IPS-11a (cell line): ENCODE measurements around the gene BCAR1.
"Not testable (repeated sequence)": the region's sequence is repeated elsewhere in the genome, so short reads cannot be mapped to it uniquely, and the experiment has no call there.

Experiments
- H3K4me3 ChIP-seq: one replicate; pipeline ENCODE4 v1.5.1; 2013; ENCODE audit warnings: low read depth, low read length, control low read depth

The BCAR1 gene

DNA sequence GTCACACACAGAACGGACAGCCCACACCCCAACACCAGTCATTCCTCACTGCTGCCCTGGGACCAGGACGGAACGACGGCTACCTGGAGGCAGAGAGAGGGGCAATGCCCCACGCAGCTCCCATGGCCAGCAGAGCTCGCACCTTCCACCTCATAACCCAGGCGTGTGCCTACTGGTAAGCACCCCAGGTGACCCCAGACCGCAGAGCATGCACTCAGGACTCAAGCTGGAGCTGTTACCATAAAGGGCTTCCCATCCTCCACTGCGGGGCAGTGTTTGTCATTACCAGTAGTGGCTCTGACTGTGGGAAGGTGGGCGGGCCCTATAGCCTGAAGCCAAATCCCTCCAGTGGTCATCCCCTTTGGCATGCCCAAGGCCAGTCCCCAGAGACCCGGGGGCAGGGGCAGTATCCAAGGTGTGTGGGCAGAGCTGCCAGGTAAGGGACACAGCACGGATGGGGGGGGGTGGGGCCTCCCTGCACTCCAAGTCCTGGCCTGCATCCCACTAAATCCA lies 4.7 kb upstream of the BCAR1 start:
- no peak overlapping the region for H3K4me3 ChIP-seq

DNA sequence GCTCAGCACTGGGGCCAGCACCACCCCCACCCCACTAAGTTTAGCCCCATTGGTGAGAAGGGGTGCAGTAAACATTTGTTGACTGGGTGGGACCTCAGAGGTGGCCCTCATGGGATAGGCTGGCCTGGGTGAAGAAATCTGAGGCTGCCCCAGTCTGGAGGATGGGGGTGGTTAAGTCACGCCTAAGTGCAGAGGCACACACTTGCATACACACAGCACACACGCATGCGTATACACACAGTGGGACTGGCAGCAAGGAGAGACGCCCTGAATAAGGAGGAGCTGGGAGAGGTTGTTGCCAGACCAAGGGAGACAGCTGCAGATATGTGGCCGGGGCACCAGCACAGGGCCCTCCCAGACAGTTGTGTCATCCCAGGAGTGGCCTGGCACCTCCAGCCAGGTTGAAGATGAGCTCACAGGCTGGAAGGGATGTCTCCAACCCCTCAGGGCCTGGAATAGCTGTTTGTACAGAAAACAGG lies 3.0 kb upstream of the BCAR1 start:
- H3K4me3 ChIP-seq = no peak overlapping the region

DNA sequence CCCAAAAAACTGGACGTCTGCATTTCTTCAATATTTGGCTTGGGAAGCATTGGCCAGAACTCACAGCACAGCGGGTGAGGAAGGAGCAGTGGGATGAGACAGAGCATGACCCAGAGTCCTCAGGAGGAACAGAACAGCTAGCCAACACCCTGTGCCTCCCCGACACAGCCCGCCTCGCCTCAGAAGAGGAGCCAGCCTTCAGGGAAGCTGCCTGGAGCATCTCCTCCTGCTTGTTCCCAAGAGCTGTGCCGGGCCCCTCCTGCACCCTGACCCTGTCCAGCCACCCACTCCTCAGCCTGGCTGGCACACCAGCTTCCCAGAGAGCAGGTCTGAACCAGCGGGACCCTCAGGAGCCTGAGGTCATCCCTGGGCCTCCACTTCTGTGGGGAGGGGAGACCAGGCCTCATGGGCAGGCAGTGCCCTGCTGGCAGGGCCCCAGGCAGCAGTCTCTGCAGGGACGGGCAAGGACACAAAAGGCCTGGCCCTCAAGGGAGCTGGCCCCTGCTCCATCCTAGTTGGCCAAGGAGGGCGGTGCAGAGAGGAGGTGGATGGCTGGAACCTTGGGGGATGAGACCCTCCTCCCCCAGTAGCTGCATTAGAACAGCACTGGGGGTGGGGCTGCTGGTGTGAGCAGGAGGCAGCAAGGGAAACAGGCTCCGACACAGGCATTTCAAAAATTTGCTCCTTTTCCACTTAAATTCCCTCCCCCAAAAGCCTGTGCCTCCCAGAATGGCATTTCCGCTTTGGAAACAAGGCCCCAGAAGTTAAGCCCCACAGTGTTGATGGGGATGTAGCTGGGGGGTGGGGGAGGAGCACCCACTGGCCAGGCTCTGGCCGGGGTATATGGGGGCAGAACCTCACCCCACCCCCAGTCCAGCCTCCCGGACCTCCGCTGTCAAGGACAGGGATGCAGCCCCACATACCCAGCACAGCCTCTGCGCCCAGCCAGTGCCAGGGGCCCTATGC lies 1.8 kb upstream of the BCAR1 start:
- H3K4me3 ChIP-seq = no peak overlapping the region

DNA sequence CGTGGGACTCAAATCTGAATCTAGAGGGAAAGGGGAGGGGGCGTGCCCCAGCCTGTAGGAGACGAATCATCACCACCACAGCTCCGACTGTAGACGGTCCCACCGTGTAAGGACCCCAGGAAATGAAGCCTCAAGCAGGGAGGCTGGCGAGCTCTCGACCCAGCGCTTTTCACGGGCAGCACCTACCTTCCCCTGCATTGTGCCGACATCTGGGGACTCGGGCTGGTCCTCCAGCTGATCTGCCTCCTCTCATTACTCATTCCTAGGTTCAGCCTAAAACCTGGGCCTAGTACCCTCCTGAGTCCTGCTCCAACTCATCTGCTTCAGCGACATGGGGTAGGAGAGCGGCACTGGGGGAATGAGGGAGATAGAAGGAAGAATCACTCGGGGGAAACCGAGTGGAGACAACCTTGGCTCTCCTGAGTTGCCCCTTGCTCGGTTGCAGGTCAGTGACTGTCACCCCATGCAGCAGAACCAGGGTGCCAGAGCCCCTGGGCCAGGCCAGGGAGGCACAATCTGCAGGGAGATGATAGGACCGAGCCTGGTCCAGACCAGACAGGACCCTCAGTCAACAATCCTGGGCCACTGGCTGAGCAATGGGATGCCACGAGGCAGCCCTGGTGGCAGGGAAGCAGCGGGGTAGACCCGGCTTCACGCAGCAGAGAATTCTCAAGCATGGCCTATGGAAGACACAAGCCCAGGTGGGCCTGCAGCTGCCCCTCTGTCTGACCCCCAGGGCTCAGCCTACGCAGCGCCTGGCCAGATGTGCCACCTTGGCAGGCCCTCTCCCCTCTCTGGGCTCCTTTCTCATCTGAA lies 833 bp upstream of the BCAR1 start:
- H3K4me3 ChIP-seq = no peak overlapping the region

DNA sequence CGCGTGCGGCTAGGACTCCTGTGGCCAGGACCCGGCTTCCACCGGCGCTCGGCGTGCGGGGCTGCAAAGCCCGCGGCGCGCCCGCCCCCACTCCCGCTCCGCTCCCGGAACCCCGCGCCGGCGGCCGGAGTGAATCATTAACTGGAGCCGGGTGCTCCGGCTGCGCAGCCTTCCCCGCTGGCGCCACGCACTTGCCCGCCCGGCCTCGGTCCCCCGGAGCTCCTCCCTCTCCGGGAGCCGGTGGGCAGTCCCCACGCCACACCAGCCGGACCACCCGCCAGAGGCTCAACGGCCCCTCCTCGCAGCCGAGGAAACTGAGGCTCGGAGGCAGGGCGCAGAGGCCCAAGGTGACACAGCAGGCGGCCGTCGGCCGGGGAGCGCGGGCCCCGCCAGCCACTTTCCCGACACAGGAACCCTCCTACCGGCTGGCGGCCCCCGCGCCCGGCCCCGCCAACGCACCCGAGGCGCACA lies 580 bp downstream of the BCAR1 start:
- peak overlapping the region; percentile 74 for H3K4me3 ChIP-seq

DNA sequence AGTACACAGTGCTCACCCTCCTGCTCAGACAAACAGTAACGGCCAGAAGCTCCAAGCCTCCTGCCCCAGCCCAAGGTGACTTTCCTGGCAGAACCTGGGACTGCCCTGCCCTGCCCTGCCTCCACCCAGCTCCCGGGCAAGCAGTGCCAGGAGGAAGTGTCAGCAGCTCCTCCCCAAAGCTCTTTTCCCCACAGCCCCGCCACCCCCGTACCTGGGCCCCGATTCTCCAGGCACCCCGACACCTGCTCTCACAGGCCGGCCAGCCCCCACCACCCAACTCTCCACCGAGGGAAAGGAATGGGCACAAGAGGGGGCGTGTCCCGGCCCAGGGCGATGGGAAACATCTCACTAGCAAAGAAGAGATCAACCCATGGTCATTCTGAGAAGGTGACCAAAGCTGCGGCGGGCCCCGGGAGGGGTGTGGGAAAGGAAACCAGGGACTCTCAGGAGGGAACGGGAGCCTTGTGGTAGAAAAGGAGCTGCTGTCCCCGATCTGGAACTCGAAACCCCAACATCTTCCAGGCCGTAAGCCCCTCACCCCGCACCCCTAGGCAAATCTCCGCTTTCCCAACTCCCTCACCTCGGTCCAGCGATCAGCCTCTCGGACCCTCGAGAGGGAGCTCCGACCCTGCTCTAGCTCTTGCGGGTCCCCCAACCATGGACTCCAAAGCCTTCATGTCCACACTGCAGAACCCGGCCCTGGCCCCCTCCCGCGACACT lies 1.2 kb downstream of the BCAR1 start:
- peak overlapping the region; percentile 74 for H3K4me3 ChIP-seq

DNA sequence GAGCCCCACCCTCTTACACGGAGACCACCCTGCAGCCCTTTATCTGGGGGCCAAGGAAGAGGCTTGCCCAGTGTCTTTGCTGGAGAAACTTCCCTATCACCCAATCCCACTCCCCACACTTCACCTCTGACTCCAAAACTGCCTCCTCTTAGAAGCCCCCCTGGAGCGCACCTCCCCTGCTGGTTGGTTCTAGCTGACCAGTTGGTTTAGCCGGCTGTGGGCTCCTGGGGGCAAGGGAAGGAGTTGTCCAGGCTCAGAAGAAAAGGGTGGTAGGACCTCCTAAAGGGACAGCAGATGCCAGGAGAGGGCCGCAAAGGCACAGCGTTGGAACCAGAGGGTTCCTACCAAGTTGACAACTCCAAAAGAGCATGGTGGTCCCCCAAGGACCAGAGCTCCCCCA lies 2.0 kb downstream of the BCAR1 start:
- H3K4me3 ChIP-seq = no peak overlapping the region

DNA sequence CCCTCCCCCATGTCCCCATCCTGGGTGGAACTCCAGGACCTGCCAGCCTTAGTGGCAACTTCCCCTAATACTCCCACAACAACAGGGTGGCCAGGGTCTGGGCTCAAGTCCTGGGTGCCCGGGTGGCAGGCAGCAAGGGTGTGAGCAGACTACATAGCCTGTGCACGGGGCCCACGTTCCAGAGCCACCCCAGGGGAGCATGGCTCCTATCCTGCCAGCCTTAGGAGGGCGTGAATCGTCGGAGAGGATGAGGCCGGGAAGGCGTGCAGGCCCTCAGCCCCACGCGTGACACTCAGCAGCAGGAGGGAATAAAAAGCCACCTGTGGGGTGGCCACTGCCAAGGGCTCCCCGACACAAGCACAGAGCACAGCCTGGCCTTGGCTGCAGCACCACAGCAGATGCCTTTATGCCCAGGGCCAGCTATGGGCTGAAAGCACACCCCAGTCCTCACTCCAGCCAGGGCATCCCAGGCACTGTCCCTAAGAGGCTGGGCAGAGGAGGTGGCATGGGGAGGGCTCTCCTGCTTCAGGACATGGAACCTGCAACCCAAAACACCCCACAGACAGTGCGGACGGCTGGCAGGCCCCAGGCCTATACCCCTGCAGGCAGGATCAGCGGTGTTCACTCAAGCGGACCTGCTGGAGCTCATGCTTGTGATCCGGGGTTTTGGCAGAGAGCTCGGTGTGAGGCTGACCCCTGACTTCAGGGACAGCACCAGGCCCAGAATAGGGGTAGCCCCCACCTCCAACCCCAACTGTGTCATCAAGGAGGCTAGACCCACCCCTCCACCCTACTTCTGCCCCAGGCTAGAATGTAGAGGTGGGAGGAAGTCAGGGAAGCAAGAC lies 2.7 kb downstream of the BCAR1 start:
- H3K4me3 ChIP-seq = no peak overlapping the region

DNA sequence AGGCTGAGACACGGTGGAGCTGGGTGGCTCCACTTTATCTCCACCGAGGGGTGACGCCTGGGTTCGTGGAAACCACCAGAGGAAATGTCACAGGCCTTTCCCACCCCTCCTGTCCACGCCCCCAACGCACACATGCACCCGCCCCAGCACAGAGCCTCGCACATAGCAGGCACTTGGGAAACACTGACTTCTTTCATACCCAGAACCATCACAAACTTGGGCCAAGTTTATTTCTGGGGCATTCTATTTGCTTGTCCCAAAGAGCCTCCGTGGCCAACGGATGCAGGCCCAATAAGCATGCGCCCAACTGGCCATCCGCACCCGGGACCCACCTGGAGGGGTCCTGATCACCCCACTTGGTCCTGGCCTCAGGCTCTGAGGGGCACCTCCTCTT lies 3.3 kb downstream of the BCAR1 start:
- H3K4me3 ChIP-seq = no peak overlapping the region

DNA sequence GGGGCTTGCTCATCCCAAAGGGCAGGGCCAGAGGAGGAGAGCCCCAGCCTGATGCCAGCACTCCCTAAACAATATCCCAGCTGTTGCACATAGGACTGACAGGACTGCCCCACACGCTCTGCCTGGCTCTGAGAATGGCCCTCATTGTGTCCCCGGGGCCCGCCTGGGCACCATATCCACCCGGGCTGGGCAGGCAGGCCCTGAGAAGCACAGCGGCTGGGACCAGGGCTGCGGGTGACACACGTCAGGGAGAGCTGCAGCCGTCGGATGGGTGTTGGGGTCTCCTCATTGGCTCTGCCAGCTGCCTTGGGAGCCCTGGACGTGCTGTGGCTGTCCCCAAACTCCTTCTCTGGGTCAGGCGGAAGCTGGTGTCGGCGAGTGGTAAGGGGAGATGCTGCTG lies 4.2 kb downstream of the BCAR1 start:
- H3K4me3 ChIP-seq = no peak overlapping the region

DNA sequence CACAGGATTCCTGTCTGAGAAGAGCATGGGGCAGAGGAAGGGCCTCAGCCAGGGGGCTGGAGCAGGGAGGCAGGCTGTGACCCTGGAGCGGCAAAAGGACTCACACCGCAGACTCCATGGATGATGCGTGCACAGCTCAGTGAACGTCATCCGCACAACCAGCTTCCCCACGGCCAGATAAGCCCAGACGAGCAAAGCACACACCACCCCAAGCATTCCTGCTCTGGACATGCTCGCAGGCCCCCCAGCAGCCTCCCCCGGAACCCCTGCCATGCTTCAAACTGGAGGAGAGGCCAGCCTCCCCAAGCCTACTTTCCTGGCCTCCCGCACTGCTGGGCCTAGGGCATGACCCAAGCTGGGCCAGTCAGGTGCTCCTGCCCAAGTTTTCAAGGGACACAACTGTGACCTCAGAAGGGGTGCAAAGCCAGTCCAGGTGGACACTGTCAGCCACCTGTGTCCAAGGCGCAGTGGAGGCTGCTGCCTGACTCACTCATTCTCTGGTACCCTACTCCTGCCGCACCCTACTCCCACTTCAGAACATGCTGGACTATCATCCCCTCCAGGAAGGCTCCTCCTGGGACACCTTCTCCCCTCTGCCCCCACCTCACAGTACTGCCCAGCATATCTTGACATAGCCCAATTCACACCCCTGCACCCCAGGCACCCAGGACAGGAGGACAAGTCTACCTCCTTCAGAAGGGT lies 4.8 kb downstream of the BCAR1 start:
- no peak overlapping the region for H3K4me3 ChIP-seq

DNA sequence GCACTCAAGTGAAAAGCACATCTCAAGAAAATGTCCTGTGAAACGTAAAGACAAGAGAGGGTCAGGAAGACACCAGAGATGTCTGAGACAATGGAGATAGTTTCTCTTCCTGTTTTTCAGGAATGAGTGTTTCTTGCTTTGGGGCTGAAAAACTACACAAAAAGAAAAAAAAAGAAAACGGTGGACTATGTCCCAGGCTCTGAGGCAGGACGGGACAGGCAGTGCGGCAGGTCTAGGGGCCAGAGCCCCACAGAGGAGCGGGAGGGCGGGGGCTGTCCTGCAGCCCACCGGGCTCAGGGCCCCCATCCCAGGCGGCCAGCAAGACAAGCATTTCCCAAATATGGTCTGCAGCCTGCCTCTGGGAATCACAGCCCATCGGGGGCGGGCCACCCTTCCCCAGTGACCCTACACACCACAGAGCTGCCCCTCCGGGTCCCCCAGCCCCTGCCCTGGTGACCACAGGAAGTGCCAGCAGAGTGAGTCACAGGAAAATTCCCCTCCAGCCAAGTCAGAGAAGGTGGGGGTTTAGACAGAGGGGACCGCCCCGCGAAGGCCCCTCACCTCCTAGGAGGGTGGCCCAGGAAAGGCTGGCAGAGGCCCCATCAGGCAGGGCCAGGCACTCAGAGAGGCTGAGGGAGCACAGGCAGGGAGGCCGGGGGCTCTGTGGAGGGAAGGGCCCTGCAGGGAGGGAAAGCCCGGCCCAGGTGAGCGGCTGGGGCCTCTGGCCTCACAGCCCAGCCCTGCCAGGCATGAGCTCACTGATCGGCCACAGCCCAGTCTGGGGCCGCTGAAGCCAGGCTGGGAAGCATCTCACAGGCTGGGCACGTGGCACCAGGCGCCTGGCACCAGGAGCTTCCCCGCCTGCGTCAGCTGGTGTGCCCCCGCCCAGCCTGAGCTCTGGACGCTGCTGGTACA lies 6.3 kb downstream of the BCAR1 start:
- no peak overlapping the region for H3K4me3 ChIP-seq

DNA sequence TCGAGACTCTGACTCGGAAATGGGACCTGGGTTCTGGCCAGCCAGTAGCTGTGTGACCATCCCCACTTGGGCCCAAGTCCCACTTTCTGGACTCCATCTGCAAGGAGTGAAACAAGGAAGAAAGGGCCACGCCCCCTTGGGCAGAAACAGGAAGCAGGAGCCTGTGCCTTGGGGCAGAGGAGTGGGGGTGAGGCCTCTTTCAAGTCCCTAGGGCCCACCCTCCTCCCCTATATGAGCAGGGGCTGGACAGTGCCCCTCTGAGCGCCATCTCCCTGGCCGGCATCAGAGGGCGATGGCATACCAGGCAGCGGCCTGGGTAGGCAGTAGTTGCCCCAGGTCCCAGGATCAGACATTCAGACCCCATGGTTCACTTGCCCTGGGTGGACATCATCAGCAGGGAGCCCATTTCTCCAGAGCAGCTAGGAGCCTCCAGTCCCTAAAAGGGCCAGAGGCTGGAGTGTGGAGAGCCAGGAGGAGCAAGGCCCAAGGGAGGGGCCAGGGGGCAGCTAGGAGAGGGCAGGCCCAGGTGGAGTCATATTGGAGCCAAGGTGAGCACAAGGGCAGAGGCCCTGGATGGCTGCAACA lies 7.1 kb downstream of the BCAR1 start:
- no peak overlapping the region for H3K4me3 ChIP-seq

DNA sequence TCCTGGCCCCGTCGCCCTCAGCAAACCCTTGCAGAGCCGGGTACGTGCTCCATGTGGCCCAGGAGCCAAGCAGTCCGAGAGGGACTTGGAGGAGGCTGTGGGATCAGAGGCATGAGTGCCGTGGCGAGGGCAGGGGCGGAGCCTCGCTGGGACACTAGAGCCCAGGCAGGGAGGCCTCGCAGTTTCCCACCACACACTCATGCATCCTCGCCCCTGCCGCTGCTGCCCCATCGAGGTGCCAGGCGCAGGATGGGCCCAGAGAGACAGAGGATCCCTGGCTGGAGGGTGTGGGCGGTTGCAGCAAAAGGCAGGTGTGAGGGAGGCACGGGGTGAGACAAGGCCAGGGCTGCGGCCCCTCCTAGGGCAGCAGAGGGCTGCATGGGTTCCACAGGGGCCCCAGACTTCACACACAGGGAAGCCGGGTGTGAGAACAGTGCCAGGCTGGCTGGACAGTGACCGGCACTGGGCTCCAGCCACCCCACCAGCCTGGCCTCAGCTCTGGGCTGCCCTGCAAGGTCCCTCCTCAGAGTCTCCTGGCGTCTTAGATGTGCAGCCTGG lies 7.7 kb downstream of the BCAR1 start:
- no peak overlapping the region for H3K4me3 ChIP-seq

DNA sequence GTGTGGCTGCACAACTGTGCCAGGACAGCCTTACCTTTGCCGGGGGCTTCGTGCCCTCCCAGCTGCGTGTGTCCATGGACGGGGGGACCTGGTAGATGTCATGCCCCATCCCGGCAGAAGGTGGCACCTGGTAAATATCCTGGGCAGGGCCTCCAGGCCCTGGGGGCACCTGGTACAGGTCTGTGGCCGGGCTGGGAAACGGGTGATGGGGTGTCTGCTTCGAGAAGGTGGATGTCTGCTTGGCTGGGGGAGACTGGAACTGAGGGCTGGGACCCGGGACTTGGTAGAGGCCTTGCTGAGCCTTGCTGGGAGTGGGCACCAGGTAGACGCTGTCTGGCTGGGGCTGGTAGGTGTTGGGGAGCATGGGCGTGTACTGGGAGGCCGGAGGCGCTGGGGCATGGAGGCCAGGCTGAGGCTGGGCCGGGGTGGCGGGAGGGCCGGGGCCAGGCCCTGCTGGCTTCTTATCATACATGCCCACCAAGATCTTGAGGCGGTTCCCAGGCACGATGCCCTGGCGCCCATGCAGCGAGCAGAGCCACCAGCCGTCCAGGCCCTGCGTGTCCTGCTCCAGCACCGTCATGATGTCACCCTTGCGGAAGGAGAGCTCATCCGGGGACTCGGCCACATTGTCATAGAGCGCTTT lies 8.9 kb downstream of the BCAR1 start:
- not testable (repeated sequence) for H3K4me3 ChIP-seq

DNA sequence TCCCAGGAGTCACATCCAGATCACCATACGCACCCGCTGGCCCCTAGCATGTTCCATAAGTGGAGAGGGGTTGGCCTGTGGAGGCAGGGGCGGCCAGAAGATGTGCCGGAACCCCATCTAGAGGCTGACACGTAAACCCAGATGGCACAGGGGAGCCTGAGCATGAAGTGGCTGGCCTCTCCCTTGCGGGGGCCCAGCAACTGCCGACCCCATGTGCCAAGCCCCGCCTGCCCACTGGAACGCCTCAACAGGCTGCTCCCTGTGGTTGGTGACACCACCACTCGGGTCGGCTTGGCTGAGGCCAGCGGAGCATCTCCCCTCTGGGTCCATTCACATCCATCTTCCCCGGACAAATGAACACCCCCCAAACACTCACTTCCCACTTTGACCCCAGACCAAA lies 9.5 kb downstream of the BCAR1 start:
- no peak overlapping the region for H3K4me3 ChIP-seq

DNA sequence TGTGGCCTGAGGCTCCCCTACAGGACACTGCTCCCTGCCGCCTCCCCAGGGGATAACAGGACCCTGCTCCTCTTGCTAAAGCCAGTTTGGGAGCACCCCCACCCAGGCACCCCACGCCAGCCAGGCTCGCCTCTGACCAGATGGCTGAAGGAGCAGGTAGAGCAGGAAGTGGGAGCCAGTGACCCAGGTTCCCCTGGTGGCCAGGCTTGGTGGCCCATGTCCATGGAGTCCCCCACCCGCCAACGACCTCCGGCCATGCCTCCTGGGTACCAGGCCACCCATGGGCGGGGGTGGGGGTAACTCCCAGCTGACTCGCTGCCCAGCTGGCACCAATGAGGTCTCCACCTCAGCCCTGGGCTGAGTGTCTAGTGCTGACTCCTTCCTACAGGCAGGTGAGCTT lies 10.0 kb downstream of the BCAR1 start:
- H3K4me3 ChIP-seq = no peak overlapping the region
